ENCODE measurements around the gene JDP2.

Gene JDP2

DNA sequence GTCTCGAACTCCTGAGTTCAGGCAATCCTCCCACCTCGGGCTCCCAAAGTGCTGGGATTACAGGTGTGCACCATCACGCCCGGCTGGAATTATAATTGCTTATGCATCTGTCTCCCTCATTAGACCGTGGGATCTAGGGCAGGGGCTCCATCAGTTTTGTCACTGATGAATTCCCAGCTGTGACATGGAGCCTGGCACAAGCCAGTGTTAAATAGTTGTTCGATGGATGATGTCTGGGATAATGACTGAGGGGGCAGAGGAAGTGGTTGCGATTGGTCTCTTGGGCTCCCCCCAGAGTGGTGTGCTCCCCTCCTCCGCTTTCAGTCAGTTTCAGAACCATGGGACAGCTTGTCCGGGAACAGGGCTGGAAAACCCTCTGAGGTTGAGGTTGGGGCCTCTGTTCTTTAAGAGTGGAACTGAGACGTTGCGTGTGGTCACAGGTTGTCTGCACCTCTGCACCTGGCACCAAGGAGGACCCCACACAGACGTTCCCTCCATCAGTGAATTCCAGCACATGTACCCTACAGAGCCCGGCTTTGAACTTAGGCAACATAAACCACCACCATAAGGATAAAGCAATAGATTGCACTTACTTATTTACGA, 63.7 kb downstream of the JDP2 start:
- no peak for DNase-seq

- no peak for DNase-seq
Observed at GRCh38 chr14:75492832-75493591, 65.2 kb downstream of the JDP2 start.

DNA sequence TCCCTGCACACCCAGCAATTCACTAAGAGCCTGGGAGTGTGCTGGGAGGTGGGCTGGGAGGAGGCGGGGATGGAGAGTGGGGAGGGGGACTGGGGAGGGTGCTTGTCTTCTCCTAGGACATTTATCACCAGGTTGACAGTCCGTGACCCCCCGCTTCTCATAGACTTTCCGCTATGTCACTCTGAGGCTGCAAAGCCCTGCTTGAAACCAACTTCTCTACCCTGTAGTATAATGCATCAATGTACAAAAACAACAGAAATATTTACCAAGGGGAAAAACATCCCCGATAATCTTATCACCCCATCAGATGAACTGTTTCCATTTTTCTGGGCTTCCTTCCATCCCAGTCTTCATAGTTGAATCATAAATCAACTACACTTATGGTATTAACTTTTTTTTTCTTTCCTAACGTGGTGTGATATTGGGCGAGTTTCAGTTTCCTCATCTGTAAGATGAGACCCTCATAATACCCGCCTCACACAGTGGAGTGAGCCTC, 65.8 kb downstream of the JDP2 start:
- DNase-seq = no peak

DNA sequence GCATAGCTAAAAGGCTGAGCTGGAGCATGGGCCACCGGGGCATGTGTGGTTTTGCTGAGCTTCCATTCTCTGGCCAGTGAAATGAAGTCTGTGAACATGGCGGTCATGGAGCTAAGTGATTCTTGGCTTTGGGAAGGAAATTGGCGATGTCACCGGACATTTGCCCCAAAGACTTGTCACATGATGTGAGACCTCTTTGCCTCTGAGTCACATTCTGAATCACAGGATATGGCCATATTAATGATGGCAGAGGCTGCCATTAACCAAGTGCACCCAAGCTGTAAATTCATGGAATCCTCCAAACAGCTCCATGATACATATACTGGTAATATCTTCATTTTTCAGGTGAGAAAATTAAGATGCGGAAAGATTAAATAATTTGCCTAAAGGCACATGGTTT, 67.1 kb downstream of the JDP2 start:
- DNase-seq = no peak

DNA sequence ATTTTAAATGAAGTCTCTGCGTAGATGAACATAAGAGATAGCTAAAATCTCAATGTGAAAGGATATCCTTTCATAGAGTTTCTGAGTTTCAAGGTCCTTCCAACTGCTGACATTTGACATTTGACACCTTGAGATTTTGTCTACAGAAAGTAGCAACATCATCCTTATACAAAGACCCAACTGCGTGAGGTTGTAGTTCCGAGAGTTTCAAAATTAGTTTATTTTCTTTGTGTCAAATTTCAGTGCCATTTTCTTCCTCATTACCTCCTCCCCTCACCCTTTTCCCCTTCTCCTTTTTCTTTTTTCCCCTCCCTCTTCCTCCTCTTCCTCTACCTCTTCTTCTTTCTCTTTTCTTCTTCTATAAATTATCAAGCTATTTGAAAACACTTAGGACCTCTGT, 67.6 kb downstream of the JDP2 start:
- no peak for DNase-seq

- DNase-seq = no peak
Observed at GRCh38 chr14:75495882-75496281, 68.1 kb downstream of the JDP2 start.

DNA sequence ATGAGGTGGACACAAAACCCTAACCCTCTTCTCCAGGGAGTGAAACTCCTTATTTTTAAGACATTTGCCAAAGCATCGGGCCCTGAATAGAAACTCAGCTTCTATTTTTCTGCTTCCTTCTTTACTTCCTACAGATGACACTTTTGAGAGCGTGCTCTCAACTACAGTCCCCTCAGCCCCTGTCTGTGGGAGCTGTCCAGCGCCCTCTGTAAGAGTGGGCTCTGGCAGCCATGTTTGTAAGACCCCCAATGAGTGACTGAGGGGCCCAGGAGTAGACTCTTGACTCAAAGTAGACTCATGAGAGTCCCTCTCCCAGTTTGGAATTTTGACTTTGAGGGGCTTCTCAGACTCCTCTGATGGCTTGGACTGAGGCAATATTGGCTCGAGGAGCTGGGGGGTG, 68.9 kb downstream of the JDP2 start:
- DNase-seq = no peak

GRCh38 chr14:75497191-75497590, 69.4 kb downstream of the JDP2 start:
- no peak for DNase-seq

GRCh38 chr14:75497701-75498100, 69.9 kb downstream of the JDP2 start:
- DNase-seq = no peak

- DNase-seq = no peak
Observed at GRCh38 chr14:75499084-75499875, 71.5 kb downstream of the JDP2 start.

- DNase-seq = no peak
Observed at GRCh38 chr14:75501080-75501479, 73.3 kb downstream of the JDP2 start.

DNA sequence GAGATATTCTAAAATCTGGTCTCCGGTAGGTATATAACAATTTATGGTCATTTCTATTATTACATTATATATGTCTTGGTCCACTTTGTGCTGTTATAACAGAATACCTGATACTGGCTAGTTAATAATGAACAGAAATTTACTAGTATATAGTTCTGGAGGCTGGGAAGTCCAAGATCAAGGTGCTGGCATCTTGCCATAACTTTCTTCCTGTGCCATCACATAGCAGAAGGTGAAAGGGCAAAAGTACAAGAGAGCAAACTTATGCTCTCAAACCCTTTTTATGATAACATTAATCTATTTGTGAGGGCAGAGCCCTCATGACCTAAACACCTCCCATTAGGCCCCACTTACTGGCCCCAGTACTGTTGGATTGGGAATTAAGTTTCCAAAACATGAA, 76.6 kb downstream of the JDP2 start:
- no peak for DNase-seq

- no peak for DNase-seq
Observed at GRCh38 chr14:75506930-75507329, 79.1 kb downstream of the JDP2 start.

DNA sequence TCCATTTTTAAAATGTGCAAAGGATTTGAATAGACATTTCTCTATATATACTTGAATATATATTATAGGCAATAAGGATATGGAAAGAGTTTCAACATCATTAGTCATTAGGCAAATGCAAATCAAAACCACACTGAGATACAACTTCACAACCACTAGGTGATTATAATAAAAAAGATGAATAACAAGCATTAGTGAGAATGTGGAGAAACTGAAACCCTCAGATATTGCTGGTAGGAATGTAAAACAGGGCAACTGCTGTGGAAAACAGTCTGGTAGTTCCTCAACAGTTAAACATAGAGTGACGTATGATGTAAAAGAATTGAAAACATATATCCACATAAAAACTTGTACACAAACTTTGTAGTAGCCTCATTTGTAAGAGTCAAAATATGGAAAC, 82.7 kb downstream of the JDP2 start:
- no peak for DNase-seq

- no peak for DNase-seq
Observed at GRCh38 chr14:75511201-75511600, 83.4 kb downstream of the JDP2 start.

GRCh38 chr14:75513911-75514672, 86.3 kb downstream of the JDP2 start:
- no peak for DNase-seq

- no peak for DNase-seq
Observed at GRCh38 chr14:75514673-75515628, 87.1 kb downstream of the JDP2 start.

DNA sequence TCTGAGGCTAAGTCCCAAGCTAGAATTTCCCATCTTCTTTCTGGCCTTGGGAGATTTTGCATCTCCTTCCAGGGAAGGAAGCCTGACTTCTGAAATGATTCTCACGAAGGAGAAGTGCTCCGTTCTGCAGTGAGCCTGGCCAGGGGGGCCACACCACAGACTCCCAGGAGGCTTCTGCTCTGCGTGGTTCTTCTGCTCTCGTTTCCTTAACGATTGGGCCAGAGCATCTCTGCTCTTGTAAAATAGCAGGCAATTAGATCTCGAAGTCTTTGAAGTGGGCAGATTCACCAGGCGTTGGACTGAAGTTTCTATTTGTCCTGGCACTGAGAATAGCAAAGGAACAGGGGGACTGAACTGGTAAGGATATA, 87.8 kb downstream of the JDP2 start:
- DNase-seq = no peak

DNA sequence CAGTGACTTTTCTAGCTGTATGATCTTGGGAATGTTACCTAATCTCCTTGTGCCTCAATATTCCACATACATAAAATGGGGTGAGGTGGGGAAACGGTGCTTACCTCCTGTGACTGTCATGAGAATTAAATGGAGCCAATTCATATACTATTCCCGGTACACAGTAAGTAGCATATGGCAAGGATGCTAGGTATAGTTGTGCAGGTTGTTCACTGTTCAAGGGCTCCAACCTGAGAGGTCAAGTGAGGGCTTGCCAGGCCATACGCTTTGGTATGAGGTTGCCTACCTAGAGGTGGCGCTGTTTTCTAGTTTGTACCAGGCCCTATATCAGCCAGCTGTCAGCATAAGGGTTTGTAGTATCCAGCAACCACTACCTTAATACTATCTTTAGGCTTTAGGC, 90.8 kb downstream of the JDP2 start:
- no peak for DNase-seq

- DNase-seq = no peak
Observed at GRCh38 chr14:75519394-75519793, 91.6 kb downstream of the JDP2 start.

GRCh38 chr14:75519826-75520728, 92.3 kb downstream of the JDP2 start:
- DNase-seq = no peak

Data from midbrain (tissue), 1 donor.